GM12872 (cell line): Measurements from ENCODE around the gene DENND1C.

Experiments used
- TF ChIP-seq, protein P1 (sequence below): IDR thresholded peaks from 3 replicates; pipeline ENCODE4 v1.5.1; 2011; ENCODE audit warnings: low read depth, mild to moderate bottlenecking, low read length, moderate library complexity; ENCODE audit not compliant: insufficient read depth

Gene DENND1C

GRCh38 chr19:6453951-6454565 is 27.5 kb downstream of the DENND1C start:
- TF ChIP-seq, protein P1, sequence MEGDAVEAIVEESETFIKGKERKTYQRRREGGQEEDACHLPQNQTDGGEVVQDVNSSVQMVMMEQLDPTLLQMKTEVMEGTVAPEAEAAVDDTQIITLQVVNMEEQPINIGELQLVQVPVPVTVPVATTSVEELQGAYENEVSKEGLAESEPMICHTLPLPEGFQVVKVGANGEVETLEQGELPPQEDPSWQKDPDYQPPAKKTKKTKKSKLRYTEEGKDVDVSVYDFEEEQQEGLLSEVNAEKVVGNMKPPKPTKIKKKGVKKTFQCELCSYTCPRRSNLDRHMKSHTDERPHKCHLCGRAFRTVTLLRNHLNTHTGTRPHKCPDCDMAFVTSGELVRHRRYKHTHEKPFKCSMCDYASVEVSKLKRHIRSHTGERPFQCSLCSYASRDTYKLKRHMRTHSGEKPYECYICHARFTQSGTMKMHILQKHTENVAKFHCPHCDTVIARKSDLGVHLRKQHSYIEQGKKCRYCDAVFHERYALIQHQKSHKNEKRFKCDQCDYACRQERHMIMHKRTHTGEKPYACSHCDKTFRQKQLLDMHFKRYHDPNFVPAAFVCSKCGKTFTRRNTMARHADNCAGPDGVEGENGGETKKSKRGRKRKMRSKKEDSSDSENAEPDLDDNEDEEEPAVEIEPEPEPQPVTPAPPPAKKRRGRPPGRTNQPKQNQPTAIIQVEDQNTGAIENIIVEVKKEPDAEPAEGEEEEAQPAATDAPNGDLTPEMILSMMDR = no peak

- TF ChIP-seq, protein P1 = no peak
These were observed 28.7 kb downstream of the DENND1C start for GRCh38 chr19:6452899-6453298.

- TF ChIP-seq, protein P1 = no peak
These were observed 29.4 kb downstream of the DENND1C start for GRCh38 chr19:6452223-6452614.

GRCh38 chr19:6451583-6452222 is 29.9 kb downstream of the DENND1C start:
- TF ChIP-seq, protein P1 = no peak

- TF ChIP-seq, protein P1 = no peak
These were observed 31.4 kb downstream of the DENND1C start for GRCh38 chr19:6450166-6450565.

GRCh38 chr19:6448045-6448444 is 33.5 kb downstream of the DENND1C start:
- TF ChIP-seq, protein P1 = no peak

GRCh38 chr19:6446452-6446851 is 35.1 kb downstream of the DENND1C start:
- TF ChIP-seq, protein P1 = no peak
